ENCODE data around the gene RXFP3. TPM values are rescaled to one million over a fixed set of nuclear protein-coding genes. Genes with fewer than 3 reads are reported as not detected.
"Not testable (repeated sequence)": the region's sequence is repeated elsewhere in the genome, so short reads cannot be mapped to it uniquely, and the experiment has no call there.

RXFP3 gene
- polyA plus RNA-seq, 1 donor (not counting 4 experiments of a cell fraction or from before 2014, with no cell fraction given), result not detected

DNA sequence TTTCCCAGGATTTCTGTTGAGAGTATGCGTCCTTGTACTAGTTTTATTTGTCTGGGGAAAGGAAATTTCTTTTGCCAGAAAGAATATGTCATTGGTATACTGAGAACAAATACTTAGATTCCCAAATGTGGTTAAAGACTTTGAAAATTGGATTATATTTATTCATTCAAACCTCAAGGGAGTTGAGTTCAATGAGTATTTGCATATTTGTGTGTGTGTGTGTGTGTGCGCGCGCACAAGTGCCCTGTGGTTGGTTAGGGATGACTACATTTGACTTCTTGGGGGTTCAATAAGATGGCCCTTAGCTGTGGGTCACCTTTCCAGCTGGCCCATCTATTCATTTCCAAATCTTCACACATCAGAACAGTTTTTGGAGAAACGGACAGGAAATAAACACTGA is 4.9 kb downstream of the RXFP3 start:
- no peaks in the 10 kb centered on the region for H3K79me2 ChIP-seq (ENCODE audit: control insufficient read depth, insufficient read depth, low read length)
- no peak for FAIRE-seq
- H3K36me3 ChIP-seq (ENCODE audit: control insufficient read depth in 2 of 2, extremely low read depth in 1 of 2, insufficient read depth in 2 of 2, low read length in 2 of 2), result no peaks in the 10 kb centered on the region
- H3K9me3 ChIP-seq (ENCODE audit: control insufficient read depth, low read depth, low read length), result no peaks in the 10 kb centered on the region
- no peak overlapping the region for H2AFZ ChIP-seq (ENCODE audit: control insufficient read depth, low read length)
- H3K27me3 ChIP-seq (ENCODE audit: control insufficient read depth, extremely low read depth, insufficient read depth, low read length), result peaks cover 34% of the 10 kb centered on the region
- dilution Hi-C loops (cut with MboI; ENCODE audit: extremely low pct_ligation_motif_present, low sequenced_read_pairs), result loop anchor here (25.0 kb wide), 1 partner anchor 454 kb away; no protein-coding TSS in a partner anchor
- H3K4me2 ChIP-seq (ENCODE audit: control insufficient read depth, extremely low read depth, insufficient read depth, low read depth, low read length), result no peak overlapping the region
- H4K20me1 ChIP-seq (ENCODE audit: control insufficient read depth, extremely low read depth, insufficient read depth, low read length), result no peaks in the 10 kb centered on the region
- no peaks in the 10 kb centered on the region for H3K9me1 ChIP-seq (ENCODE audit: control insufficient read depth, extremely low read depth, insufficient read depth, low read length)
- TF ChIP-seq EZH2 (IDR thresholded peaks at IDR 0.05; ENCODE audit: low read length), result no peak
- TF ChIP-seq, protein P1, sequence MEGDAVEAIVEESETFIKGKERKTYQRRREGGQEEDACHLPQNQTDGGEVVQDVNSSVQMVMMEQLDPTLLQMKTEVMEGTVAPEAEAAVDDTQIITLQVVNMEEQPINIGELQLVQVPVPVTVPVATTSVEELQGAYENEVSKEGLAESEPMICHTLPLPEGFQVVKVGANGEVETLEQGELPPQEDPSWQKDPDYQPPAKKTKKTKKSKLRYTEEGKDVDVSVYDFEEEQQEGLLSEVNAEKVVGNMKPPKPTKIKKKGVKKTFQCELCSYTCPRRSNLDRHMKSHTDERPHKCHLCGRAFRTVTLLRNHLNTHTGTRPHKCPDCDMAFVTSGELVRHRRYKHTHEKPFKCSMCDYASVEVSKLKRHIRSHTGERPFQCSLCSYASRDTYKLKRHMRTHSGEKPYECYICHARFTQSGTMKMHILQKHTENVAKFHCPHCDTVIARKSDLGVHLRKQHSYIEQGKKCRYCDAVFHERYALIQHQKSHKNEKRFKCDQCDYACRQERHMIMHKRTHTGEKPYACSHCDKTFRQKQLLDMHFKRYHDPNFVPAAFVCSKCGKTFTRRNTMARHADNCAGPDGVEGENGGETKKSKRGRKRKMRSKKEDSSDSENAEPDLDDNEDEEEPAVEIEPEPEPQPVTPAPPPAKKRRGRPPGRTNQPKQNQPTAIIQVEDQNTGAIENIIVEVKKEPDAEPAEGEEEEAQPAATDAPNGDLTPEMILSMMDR (optimal IDR thresholded peaks at IDR 0.05 in 1 of 3, IDR thresholded peaks at IDR 0.05 in 1 of 3, conservative IDR thresholded peaks at IDR 0.05 in 1 of 3; ENCODE audit: extremely low read depth in 1 of 3, insufficient read depth in 2 of 3, low read length in 3 of 3), result no peak
- no peaks in the 10 kb centered on the region for H3K4me1 ChIP-seq (ENCODE audit: control insufficient read depth, extremely low read depth, insufficient read depth, low read length)
- no peak overlapping the region for H3K27ac ChIP-seq (ENCODE audit: control insufficient read depth, insufficient read depth, low read length)
- no peak overlapping the region for H3K9ac ChIP-seq (ENCODE audit: control insufficient read depth, extremely low read depth, insufficient read depth, low read length)
- no peak overlapping the region for H3K4me3 ChIP-seq (ENCODE audit: control insufficient read depth in 2 of 3, extremely low read depth in 1 of 3, insufficient read depth in 2 of 3, low read depth in 1 of 3, low read length in 3 of 3)
- no peak for DNase-seq (ENCODE audit: low read depth, low spot score)

DNA sequence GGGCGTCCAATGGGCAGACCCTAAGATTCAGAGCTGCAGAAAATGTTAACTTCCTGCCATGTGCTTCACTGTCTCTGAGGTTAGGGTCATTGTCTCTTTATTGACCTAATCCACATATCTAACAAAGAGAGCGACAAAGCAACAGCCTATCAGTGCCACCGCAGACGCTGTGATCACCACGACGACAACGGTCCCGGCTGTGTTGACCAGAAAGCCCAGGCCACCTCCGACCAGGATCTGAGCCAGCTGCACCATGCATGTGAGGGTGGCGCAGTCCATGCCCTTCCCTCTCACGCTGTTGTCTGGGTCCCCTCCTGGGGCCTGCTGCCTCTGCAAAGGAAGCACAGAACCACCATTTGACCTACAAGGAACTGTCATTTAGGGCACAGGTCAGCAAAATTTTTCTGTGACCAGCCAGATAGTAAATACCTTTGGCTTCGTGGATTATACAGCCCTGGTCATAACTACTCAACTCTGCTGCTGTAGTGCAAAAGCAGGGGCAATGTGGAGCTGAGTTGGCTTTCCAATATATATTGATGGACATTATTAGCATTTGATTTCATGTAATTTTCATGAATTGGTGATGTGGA is 8.5 kb downstream of the RXFP3 start:
- Histone ChIP-seq H3K4me1 (ENCODE audit: control insufficient read depth, extremely low read depth, insufficient read depth, low read length) (no peaks in the 10 kb centered on the region), H3K9ac (ENCODE audit: control insufficient read depth, extremely low read depth, insufficient read depth, low read length) (no peak overlapping the region), H3K27me3 (ENCODE audit: control insufficient read depth, extremely low read depth, insufficient read depth, low read length) (peaks cover 4% of the 10 kb centered on the region), H3K9me3 (ENCODE audit: control insufficient read depth, low read depth, low read length) (no peaks in the 10 kb centered on the region), H3K27ac (ENCODE audit: control insufficient read depth, insufficient read depth, low read length) (no peak overlapping the region), H3K4me3 (ENCODE audit: control insufficient read depth in 2 of 3, extremely low read depth in 1 of 3, insufficient read depth in 2 of 3, low read depth in 1 of 3, low read length in 3 of 3) (no peak overlapping the region), H3K4me2 (ENCODE audit: control insufficient read depth, extremely low read depth, insufficient read depth, low read depth, low read length) (no peak overlapping the region), H3K9me1 (ENCODE audit: control insufficient read depth, extremely low read depth, insufficient read depth, low read length) (no peaks in the 10 kb centered on the region), H3K79me2 (ENCODE audit: control insufficient read depth, insufficient read depth, low read length) (no peaks in the 10 kb centered on the region), H4K20me1 (ENCODE audit: control insufficient read depth, extremely low read depth, insufficient read depth, low read length) (no peaks in the 10 kb centered on the region), H3K36me3 (ENCODE audit: control insufficient read depth in 2 of 2, extremely low read depth in 1 of 2, insufficient read depth in 2 of 2, low read length in 2 of 2) (no peaks in the 10 kb centered on the region), H2AFZ (ENCODE audit: control insufficient read depth, low read length) (no peak overlapping the region)
- DNase-seq (ENCODE audit: low read depth, low spot score) (no peak), FAIRE-seq (no peak)
- dilution Hi-C loops (cut with MboI; ENCODE audit: extremely low pct_ligation_motif_present, low sequenced_read_pairs), result loop anchor here (25.0 kb wide), 1 partner anchor 457 kb away; no protein-coding TSS in a partner anchor
- TF ChIP-seq, protein P1 (optimal IDR thresholded peaks at IDR 0.05 in 1 of 3, IDR thresholded peaks at IDR 0.05 in 1 of 3, conservative IDR thresholded peaks at IDR 0.05 in 1 of 3; ENCODE audit: extremely low read depth in 1 of 3, insufficient read depth in 2 of 3, low read length in 3 of 3), result no peak
- no peak for TF ChIP-seq EZH2 (IDR thresholded peaks at IDR 0.05; ENCODE audit: low read length)

DNA sequence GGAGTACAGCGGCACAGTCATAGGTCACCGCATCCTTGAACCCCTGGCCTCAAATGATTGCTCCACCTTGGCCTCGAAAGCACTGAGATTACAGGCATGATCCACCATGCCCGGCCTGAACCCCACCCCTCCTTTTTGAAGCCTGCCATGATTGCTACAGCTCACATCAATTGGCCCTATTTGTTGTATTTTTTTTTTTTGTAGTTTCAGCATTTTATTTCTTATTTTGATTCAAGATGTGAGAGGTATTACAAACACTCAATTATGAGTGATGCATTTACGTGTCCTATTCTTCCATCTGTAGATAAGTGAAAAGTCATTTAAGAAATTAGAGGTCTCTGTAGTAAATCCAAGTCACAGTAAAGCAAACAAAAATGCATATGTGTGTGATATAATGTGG is 16.0 kb downstream of the RXFP3 start:
- H3K9me1 ChIP-seq (ENCODE audit: control insufficient read depth, extremely low read depth, insufficient read depth, low read length); H3K9ac ChIP-seq (ENCODE audit: control insufficient read depth, extremely low read depth, insufficient read depth, low read length); H3K4me1 ChIP-seq (ENCODE audit: control insufficient read depth, extremely low read depth, insufficient read depth, low read length); H3K27me3 ChIP-seq (ENCODE audit: control insufficient read depth, extremely low read depth, insufficient read depth, low read length); H3K4me2 ChIP-seq (ENCODE audit: control insufficient read depth, extremely low read depth, insufficient read depth, low read depth, low read length); H2AFZ ChIP-seq (ENCODE audit: control insufficient read depth, low read length); H3K4me3 ChIP-seq (ENCODE audit: control insufficient read depth in 2 of 3, extremely low read depth in 1 of 3, insufficient read depth in 2 of 3, low read depth in 1 of 3, low read length in 3 of 3); FAIRE-seq; H4K20me1 ChIP-seq (ENCODE audit: control insufficient read depth, extremely low read depth, insufficient read depth, low read length); H3K79me2 ChIP-seq (ENCODE audit: control insufficient read depth, insufficient read depth, low read length); H3K9me3 ChIP-seq (ENCODE audit: control insufficient read depth, low read depth, low read length); dilution Hi-C loops (cut with MboI; ENCODE audit: extremely low pct_ligation_motif_present, low sequenced_read_pairs); H3K36me3 ChIP-seq (ENCODE audit: control insufficient read depth in 2 of 2, extremely low read depth in 1 of 2, insufficient read depth in 2 of 2, low read length in 2 of 2); H3K27ac ChIP-seq (ENCODE audit: control insufficient read depth, insufficient read depth, low read length); DNase-seq (ENCODE audit: low read depth, low spot score): not testable (repeated sequence)

All from keratinocyte (primary cell).